Superior temporal gyrus (tissue), 1 donor: ENCODE measurements around the gene SLIRP.
"Not testable (repeated sequence)": the region's sequence is repeated elsewhere in the genome, so short reads cannot be mapped to it uniquely, and the experiment has no call there.

ENCODE experiments used
- DNase-seq: peaks from one replicate; pipeline ENCODE4 v3.0.0-alpha.2; 2016; ENCODE audit errors: extremely low spot score

Gene SLIRP

DNA sequence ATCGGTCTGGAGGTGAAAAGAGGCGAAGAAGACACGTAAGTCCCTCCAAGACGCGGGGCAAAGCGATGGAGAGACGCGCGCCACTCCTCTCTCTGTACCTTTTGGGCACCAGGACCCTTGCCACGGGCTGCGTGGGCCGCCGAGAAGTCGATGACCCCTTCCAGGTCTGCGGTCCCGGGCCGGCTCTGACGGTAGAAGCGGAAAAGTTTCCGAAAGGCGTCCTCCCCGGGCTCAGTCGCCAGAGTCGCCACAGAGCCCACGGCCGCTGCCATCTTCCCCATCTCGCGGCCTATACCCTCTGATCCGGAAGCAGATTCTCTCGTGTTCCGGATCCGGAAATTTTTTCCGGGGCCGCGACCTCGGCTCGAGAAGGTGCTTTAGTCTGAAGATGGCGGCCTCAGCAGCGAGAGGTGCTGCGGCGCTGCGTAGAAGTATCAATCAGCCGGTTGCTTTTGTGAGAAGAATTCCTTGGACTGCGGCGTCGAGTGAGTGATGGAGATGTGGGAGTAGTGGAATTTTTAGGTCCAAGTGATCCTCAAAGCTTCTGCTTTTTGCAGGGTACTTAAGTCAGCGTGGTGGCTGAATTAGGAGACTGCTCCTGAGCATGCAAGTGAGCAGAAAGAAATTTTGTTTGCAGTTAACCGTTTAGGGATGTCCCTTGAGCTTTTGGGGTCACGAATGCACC, at the start of gene SLIRP, which contains the start of gene ALKBH1:
Gene SLIRP, plus strand, starts transcription at position 380 of the 685 bp plus-strand sequence. Its CDS starts 9 bp downstream, at position 389.
Gene ALKBH1, minus strand, starts transcription at position 300 of the 685 bp plus-strand sequence. Its CDS starts 19 bp downstream, at position 281.
- peak; percentile 98 for DNase-seq

DNA sequence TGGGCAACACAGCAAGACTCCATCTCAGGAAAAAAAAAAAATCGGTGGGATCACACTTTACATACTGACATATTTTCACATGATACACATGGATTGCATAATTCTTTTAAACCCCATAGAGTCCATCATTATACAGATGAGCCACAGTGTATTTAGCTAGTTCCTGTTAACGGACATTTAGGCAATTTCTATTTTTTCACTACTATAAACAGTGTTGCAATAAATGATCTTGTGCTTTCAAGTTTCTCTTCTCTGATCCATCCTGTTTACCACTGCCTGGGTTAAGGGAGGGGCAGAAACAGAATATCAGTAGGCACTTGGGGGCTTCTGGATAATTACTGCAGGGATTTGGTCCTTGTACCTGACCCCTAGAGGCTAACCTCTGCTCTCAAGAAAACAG, 48.1 kb upstream of the SLIRP start:
- no peak for DNase-seq

DNA sequence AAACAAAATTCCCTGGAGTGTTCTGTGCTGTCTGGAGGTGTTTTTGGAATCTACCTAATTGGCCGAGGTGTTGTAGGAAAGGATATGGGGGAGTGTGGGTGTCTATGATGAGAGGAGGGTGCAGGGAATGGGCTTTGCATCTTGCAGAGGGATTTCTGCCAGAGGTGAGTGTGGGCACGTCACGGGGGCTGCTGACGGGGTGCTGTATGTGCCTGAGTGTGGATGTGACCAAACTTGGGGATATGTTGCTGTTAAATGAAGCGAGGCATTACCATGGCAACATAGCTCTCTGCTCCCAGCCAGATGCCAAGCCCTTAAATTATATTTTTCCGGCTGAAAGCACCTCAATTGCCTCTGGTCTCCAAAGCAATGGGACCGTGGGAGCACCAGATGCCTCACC, 47.1 kb upstream of the SLIRP start:
- DNase-seq, result peak; percentile 54

DNA sequence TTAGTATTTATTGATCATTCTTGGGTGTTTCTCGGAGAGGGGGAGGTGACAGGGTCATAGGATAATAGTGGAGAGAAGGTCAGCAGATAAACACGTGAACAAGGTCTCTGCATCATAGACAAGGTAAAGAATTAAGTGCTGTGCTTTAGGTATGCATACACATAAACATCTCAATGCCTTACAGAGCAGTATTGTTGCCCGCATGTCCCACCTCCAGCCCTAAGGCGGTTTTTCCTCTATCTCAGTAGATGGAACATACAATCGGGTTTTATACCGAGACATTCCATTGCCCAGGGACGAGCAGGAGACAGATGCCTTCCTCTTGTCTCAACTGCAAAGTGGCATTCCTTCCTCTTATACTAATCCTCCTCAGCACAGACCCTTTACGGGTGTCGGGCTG, 46.3 kb upstream of the SLIRP start:
- not testable (repeated sequence) for DNase-seq

DNA sequence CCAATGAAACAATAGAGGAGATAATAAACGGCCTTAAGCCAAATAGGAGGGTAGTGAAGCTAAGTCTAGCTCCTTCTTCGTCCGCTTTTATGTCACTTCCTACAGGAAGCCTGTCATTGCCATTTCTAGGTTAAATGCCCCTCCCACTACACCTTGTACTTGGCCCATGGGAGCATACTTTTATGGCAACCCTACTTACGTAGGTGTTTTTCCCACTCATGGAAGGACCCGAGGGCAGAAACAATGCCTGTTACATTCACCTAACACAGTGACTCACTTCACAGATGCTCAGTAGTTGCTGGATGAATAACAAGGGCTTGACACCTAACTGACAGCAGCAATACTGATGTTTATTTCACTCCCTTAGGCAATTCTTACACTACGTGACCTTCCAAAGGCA, 44.6 kb upstream of the SLIRP start:
- no peak for DNase-seq

DNA sequence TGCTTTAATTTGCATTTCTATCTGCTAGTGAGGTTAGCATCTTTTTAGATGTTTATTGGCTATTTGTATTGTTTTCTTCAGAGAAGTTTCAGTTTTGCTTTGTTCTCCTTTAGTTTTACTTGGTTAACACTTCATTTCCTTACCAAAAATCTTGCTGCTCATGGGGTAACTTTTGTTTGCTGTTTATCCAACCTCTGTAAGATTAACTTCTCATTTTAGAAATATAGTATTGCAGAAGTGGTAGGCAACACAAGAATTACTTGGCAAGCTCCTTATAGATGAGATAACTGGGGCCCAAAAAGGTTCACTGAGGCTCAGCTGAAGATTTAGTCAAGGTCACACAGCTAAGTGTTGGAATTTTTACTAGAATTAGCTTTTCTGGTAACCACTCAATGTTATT, 40.6 kb upstream of the SLIRP start:
- DNase-seq, result no peak

DNA sequence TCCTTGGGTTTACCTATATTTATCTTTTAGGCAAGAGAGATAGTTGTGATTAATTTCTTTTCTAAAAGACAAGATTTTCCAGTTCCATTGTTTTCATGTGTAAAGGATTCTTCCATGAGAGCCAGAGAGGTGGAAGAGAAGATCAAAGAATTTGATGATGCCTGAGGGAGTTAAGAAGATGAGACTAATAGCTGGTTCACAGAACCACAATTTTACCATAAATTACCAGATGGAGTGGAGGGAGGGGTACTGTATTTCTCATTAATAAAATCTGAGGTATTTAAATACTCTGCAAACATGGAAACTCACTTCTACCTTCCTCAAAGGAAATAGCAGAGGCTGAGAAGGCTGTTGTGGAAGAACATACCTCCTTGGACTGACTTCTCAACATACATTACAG, 34.7 kb upstream of the SLIRP start:
- DNase-seq, result no peak

DNA sequence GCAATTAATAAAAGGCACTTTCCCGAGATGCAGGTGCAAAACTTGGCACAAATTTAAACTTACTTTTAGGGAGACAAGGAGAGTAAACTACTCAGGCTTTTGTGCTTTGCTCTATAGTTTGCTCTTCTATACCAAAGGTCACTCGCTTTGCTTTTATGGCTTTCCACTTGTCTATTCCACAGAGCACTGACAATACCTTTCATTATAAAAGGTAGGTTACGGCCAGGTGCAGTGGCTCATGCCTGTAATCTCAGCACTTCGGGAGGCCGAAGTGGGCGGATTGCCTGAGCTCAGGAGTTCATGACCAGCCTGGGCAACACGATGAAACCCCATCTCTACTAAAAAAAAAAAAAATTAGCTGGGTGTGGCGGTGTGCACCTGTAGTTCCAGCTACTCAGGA, 33.0 kb upstream of the SLIRP start:
- DNase-seq, result no peak

DNA sequence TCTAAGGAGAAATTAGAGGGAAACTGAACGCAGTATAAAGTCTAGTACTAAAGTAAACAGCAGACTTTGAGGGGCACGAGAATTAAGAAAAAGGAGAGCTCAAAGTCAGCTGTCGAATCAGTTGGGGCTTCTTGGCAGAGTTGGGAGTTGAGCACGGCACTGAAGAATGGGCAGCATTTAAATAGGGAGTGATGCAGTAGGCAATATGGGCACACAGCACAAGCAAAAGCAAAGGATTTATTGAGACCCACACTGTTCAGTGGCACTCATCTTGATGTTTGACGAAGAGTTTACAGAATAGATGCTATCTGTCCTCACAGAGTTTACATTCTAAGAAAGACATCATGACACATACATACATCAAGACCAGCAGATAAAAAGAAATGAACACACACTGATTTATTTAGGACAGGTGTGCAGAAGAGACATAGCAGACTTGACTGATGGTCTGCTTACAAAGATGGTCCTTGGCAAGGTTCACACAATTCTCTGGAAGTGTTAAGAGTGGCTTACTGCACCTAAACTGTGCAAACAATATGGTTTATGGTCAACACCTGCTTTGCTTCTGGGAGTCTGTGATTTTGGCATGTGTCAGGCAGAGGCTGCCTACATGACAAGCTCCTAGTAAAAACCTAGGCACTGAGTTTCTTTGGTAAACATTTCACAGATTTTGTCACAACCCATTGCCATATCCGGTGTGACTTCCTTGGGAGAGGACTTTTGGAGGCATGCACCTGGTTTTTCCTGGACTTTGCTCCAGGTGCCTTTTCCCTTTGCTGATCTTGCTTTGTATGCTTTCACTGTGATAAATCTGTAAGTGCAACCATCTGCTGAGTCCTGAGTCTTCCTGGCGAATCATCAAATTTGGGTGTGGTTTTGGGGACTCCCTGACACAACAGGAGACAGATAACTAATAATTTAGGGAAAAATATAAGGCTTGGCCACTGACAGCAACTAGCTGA, 26.4 kb upstream of the SLIRP start:
- no peak for DNase-seq

DNA sequence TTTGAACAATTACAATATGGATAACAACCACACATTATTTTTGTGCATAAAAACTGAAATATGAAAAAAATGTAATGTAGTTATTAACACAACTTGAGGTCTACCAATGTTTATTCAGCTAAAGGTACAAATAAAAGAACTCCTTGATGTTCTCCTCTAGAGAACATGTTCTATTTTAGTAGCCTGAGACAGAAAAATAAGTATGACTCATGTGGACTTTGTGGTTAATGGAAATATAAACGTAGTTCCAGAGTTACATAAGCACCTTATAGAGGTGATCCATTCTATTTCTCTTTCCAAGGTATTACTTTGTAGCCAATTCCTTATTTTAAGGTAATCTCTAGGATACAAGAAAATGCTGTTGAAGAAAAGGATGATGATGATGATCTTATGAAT, 25.7 kb upstream of the SLIRP start:
- peak; percentile 54 for DNase-seq

DNA sequence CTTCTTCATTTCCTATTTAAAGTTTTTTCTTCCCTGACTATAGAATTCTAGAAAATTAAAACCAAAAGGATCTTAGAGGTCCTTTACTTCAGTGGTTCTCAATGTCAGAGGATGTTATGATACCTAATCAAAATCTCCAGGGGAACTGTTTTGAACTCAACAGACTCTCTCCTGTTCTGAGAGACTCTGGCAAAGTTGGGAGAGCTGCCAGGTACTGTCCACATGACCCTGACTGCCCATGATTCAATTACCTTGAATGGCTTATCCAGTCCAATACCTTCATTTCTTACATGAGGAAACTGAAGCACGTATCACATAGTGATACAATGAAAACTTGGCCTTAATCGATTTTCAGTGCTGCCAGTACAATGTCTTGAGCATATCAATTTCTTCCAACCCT, 16.6 kb upstream of the SLIRP start:
- no peak for DNase-seq

DNA sequence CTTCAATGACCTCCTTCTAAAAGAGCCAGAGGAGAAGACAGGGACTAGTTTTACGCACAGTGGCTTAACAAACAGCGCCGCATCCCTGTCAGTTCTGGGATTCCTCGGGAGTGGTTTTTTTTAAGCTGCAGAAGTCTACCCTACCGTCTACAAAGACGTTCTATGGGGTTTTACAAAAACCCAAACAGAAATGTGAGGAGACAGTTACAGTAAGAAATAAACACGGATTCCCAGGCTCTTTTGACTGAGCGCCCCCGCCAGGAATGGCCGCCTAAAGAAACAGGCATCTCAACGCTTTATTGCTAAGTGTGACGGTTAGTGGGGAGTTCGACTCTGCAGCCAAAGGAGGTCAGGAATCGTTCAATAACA, 564 bp upstream of the SLIRP start:
- peak; percentile 70 for DNase-seq

DNA sequence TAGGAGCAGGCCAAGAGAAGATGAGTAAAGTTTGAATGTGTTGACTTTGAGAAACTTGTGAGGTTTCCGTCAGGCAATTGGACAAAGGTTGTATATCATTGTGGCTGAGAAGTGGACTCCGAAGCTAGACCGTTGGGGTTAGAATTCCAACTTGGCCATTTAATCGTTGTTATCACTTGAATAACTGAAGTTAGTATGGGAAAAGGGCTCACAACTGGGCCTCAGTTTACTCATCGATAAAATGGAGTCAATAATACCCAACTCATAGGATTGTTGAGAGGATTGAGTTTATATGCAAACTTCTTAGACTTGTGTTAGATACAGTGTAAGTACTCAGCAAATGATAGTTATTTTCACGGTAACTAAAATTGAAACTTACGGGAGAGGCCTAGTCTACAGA, 846 bp downstream of the SLIRP start:
- DNase-seq, result no peak

DNA sequence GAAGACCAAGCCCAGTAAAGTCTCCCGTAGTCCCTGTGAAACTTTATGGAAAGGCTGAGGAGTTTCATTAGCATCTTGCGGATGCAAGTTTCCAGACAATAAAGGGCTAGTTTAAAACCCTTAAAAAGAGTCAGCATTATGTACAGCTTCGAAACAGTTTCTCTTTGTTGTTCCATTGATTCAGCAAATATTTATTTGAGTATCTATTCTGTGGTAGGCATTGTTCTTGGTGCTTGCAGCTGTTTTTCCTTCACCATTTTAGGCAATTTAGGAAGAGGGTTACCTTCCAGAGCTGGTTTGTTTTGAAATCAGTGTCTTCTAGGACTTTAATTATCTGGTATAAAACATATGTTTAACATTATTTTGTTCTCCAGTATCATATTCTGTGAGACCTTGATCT, 1.5 kb downstream of the SLIRP start:
- DNase-seq, result peak; percentile 60

DNA sequence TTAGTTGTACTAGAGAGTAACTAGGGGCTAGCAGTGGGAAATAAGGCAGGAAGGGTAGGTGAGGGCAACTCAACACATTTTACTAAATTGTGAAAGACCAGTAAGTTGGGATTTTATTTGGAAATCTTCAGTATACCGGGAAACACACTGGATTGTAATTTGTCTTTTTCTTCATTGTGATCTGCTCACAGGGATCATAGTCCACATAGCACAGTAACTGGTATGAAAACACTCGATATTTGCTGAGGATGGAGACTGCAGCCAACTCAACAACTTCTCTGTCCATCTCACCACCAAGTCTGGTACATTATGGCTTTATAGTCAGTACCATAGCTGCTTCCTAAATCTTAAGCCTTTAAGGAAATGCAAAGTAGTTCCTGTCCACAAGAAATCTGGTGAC, 2.5 kb downstream of the SLIRP start:
- DNase-seq, result no peak

DNA sequence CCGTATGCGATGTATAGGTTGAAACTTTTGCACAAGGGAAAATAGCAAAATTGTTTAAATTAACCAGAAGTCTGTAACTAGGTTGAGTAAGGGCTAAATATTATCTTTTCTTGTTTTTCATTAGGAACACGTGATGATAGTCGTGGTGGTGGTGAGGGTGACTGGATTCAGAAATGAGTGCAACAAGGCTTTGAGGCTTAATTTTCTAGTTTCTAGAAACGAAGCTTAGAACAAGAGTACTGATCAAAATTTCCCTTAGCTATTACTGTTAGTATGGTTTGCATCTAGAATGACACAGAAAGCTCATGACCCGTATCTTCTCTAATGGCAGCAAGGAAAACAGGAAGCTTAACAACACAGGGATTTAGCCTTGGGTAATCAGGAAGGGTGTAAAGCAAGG, 7.0 kb downstream of the SLIRP start:
- DNase-seq, result no peak

DNA sequence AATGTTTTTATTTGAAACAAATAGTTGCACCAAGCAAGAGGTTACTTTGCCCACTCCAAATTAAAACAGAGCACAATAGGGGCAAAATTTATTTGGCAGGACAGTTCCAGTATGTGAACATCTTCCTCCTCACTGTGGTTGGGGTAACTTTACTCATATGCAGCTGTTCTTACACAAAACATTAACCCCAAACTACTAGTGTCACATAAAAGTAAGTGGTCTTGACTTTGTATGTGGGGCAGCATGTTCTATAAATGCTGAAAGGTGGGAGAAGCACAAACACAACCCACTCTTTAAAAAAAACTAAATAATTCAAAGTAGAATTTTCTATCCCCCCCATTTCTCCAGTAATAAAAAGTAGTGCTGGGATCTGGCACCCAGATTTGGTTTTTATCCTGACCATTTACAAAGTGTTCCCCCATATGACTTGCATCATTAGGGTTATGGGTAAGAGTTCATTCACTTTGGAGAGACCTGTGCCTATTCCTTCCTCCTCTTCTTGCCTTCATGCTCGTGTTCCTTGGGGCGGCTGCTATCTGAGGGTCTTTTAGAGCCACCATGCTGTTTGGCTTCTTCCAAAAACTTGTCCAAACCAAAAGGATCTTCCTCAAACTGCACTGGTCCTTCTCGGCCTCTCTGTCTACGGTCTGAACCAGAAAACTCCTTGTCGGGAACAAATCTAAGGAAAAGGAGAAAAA, 9.9 kb downstream of the SLIRP start:
- no peak for DNase-seq

DNA sequence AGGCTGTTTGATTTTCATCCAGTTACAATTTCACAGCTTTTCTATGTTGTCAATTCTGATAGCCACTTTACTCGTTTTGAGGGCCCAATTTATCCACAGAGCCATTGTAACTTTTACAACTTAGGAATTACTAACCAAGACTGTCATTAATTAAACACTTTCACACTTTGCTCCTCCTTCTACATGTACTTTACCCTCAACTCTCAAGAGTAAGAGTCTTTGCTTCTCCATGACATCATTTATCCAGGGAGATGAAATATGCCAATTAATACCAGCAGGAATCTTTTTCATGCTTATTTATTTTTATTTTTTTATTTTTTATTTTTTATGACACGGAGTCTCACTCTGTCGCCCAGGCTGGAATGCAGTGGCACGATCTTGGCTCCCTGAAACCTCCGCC, 13.5 kb downstream of the SLIRP start:
- DNase-seq, result no peak

DNA sequence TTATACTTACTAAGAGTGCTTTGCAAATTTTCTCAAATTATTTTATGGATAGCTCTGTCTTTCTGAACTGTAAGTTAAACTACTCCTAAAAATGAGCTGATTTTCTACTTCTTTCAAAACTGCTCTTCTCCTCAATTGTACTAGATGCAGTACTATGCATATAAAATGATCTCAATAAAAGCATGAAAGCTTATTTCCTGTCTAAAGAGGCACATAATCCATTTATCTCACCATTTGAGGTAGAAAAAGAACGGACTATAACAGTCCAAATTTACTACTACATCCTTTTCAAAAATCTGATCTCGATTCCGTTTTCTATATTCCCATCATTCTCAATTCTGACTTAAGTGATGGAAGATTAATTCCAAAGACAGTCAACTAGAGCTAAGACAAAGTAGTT, 14.4 kb downstream of the SLIRP start:
- DNase-seq, result no peak

DNA sequence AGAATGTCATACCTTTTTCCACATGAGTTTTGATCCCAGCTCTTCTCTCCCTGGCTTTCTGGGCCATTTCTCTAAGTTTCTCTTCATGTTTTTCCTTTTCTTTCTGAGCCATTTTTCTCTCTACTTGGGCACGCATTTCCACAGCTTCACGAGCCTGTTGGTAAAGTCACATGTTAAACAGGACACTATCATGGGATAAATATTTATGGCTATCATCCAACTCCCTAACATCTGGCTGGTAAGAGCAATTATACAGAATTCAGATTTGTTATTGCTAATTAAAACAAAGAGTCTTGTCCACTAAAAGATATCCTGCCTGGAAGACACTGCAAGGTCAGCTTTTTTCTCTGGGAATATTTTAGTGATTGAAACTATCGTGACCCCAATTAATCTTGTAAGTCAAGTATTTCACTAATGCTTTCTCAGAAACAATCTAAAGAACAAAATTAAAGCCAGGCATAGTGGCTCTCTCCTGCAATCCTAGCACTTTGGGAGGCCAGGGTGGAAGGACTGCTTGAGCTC, 23.1 kb downstream of the SLIRP start:
- no peak for DNase-seq

DNA sequence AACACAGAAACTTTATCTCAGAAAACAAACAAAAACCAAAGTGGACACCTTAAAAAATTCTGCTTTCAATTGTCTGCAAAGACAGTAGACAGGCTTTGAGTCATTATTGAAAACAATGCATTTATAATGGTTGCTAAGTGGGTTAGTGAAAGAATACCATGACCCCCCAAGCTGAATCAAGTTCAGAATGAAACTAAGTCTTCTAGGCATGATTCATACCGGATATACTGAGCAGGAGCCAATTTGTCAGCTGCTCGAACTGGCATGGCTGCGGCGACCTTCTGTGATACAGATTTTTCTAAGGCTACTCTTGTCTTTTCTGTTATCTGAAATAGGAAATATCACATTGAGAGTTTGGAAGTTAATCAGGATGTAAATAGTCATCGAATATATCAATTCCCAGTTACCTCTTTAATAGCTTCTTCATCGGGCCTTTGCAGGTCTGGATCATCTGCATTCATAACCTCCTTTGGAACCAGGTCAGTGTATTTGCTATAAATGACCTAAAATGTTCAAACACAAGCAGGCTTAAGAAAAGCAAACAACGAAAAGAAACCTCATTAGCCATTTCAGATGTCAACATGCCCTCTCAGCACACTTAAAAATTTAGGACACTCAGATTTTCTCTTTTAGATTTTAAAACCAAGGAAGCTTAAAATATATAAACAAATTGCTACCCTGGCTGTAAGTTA, 30.8 kb downstream of the SLIRP start:
- DNase-seq, result no peak

DNA sequence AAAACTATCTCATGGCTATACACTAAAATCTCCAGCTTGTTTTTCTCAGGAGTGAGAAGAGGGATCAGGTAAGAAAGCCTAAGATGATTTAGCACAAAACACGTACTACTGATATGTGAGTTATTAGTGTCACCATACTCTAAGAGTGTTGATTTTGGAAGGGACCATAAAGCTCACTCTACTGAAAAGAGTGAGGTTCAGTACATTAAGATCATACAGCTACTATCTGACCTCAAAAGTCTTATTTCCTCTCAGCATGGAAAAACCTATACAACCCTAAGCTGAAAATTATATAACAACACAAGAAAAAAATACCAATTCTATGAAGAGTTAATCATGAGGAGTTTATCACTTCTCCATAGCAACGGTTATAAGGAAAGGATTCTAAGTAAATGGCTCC, 33.5 kb downstream of the SLIRP start:
- no peak for DNase-seq
